ENCODE data around the gene SIK2.
"Not testable (repeated sequence)": the region's sequence is repeated elsewhere in the genome, so short reads cannot be mapped to it uniquely, and the experiment has no call there.

The SIK2 gene

GRCh38 chr11:111761036-111761435 lies 158.8 kb downstream of the SIK2 start:
- DNase-seq (ENCODE audit: low read depth), result no peak

GRCh38 chr11:111762526-111762925 lies 160.3 kb downstream of the SIK2 start:
- DNase-seq (ENCODE audit: low read depth), result no peak

GRCh38 chr11:111762981-111763643 lies 160.9 kb downstream of the SIK2 start:
- no peak for DNase-seq (ENCODE audit: low read depth)

GRCh38 chr11:111764621-111765020 lies 162.4 kb downstream of the SIK2 start:
- DNase-seq (ENCODE audit: low read depth), result peak; percentile 36

- DNase-seq (ENCODE audit: low read depth), result no peak
These were observed 163.2 kb downstream of the SIK2 start for GRCh38 chr11:111765320-111765983.

GRCh38 chr11:111765984-111766833 lies 164.0 kb downstream of the SIK2 start, which contains the start of gene PPP2R1B:
TSS of gene PPP2R1B (minus strand) at chr11:111766389. CDS start at chr11:111766361, 28 bp downstream.
- DNase-seq (ENCODE audit: low read depth), result peak; percentile 26

GRCh38 chr11:111766834-111767142 lies 164.5 kb downstream of the SIK2 start:
- no peak for DNase-seq (ENCODE audit: low read depth)

- DNase-seq (ENCODE audit: low read depth), result no peak
These were observed 168.4 kb downstream of the SIK2 start for GRCh38 chr11:111770581-111771134.

- DNase-seq (ENCODE audit: low read depth), result not testable (repeated sequence)
These were observed 169.0 kb downstream of the SIK2 start for GRCh38 chr11:111771205-111771604.

- DNase-seq (ENCODE audit: low read depth), result no peak
These were observed 170.3 kb downstream of the SIK2 start for GRCh38 chr11:111772535-111772934.

GRCh38 chr11:111774955-111775710 lies 172.9 kb downstream of the SIK2 start:
- DNase-seq (ENCODE audit: low read depth), result no peak

GRCh38 chr11:111776398-111777093 lies 174.3 kb downstream of the SIK2 start:
- DNase-seq (ENCODE audit: low read depth), result no peak

- DNase-seq (ENCODE audit: low read depth), result no peak
These were observed 175.1 kb downstream of the SIK2 start for GRCh38 chr11:111777094-111778046.

GRCh38 chr11:111778047-111778558 lies 175.9 kb downstream of the SIK2 start:
- DNase-seq (ENCODE audit: low read depth), result no peak

GRCh38 chr11:111779118-111779517 lies 176.9 kb downstream of the SIK2 start:
- DNase-seq (ENCODE audit: low read depth), result no peak
